Cardiac fibroblast (primary cell): ENCODE measurements around the gene UNC5A.

Source experiments
- DNase-seq, 2 donors: peaks; one replicate each; pipeline versions ENCODE4 v3.0.0 to v3.0.0-alpha.2; 2010; ENCODE audit warnings: low read depth in 2 of 2
- H3K4me3 ChIP-seq, 2 donors: replicated peaks in 1 of 2; 1 replicate in 1 of 2; 2 replicates in 1 of 2; pipeline ENCODE4 v1.5.1; 2011; ENCODE audit warnings: low read depth in 2 of 2, low read length in 2 of 2, mild to moderate bottlenecking in 2 of 2, moderate library complexity in 1 of 2
- TF ChIP-seq, protein P1 (sequence below): IDR thresholded peaks from one replicate; pipeline ENCODE4 v1.5.1; 2011; ENCODE audit warnings: low read depth, mild to moderate bottlenecking, low read length, inconsistent platforms

UNC5A gene

DNA sequence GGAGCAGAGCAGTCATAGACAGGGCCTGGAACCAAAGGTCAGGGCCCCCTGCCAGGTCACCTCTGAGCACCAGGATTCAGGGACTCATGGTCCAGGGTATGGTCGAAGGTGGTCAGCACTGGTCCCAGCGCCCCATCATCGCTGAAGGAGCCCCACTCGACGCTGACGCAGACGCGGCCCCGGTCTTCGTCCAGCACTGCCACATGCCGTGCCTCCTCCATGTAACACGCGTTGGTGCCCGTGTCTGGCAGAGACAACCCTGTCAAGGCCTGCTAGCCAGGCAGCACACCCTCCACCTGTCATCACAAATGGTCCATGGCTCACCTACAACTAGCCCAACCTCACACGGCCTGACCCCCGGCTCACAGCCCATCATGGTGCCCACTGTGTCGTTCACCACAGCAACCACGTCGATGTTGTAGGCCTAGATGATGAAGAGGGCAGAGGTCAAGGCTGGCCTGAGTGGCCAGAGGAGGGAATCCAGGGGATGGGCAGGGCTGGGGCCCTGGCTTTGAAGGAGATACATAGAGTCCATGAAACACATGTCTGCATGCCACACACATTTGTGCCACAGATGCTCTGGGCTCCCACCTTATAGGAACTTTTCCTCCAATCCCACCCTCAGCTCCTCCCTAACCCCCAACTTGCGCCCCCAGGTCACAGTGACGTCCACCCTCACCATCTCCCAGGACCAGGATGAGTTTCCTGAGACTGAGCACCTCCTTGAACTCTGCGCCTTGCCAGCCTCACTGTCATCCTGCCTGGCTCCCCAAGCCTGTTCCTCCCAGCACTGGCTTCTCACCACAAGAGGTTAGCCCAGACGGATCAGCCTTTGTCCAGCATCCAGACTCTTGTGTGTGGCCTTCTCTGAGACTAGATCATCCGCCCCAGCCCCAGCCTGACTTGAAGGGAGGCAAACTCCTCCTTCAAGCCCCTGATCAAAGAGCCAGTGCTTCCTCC lies 79.2 kb downstream of the UNC5A start:
- TF ChIP-seq, protein P1, sequence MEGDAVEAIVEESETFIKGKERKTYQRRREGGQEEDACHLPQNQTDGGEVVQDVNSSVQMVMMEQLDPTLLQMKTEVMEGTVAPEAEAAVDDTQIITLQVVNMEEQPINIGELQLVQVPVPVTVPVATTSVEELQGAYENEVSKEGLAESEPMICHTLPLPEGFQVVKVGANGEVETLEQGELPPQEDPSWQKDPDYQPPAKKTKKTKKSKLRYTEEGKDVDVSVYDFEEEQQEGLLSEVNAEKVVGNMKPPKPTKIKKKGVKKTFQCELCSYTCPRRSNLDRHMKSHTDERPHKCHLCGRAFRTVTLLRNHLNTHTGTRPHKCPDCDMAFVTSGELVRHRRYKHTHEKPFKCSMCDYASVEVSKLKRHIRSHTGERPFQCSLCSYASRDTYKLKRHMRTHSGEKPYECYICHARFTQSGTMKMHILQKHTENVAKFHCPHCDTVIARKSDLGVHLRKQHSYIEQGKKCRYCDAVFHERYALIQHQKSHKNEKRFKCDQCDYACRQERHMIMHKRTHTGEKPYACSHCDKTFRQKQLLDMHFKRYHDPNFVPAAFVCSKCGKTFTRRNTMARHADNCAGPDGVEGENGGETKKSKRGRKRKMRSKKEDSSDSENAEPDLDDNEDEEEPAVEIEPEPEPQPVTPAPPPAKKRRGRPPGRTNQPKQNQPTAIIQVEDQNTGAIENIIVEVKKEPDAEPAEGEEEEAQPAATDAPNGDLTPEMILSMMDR, result no peak
- no peak for DNase-seq
- no peak overlapping the region for H3K4me3 ChIP-seq

- TF ChIP-seq, protein P1, result no peak
- no peak overlapping the region for H3K4me3 ChIP-seq
- DNase-seq, result no peak
These were observed 80.3 kb downstream of the UNC5A start for GRCh38 chr5:176890455-176891330.

DNA sequence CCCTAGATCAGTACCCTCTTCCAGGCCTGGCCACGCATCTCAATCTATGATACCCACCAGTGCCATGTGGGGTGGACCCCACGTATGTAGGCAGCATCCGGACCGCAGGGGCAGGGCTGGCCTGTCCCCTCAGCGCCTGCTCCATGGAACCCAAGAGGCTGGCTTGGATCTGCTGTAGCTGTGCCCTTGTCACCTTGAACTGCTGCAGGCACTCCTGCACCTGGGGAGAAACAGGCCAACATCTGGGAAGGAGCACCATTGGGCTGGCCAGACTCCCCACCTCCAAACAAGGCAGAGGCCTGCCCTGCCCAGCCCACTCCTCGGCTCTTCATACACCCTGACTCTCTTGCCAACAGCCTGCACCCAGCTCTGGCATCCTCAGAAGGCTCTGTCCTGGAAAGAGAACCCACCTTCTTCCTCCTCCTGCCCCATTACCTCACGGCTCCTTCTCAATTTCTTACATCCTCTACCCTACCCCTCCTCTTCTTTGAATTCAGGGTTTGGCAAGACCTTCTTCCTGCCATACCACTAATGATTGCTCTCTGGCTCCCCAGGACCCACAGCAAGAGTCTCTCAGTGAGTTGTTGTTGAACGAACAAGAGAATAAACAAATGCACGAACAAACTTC lies 81.1 kb downstream of the UNC5A start:
- TF ChIP-seq, protein P1, result no peak
- DNase-seq, result no peak
- H3K4me3 ChIP-seq, result no peak overlapping the region

- TF ChIP-seq, protein P1, result no peak
- no peak for DNase-seq
- H3K4me3 ChIP-seq, result no peak overlapping the region
These were observed 82.3 kb downstream of the UNC5A start for GRCh38 chr5:176892663-176893062.

GRCh38 chr5:176894298-176894697 lies 83.9 kb downstream of the UNC5A start:
- H3K4me3 ChIP-seq, result no peak overlapping the region
- TF ChIP-seq, protein P1, result no peak
- no peak for DNase-seq

DNA sequence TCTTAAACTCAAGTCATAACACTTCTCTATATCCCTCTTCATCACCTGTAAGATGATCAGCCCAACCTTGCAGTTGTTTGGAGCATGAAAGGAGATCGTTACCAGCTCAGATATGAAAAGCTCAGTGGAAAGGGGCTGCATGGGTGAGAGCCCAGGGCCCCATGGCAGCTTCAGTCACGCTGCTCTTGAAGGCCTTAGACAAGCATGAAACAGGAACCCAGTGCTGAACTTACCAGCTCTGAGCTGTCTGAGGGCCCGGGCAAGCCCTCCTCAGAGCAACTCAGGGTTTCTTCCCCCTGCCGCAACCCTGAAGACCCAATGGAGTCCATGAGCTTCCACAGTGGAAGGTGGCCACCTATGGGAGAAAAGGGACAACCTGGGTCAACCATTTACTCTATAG lies 85.5 kb downstream of the UNC5A start:
- TF ChIP-seq, protein P1, result no peak
- no peak for DNase-seq
- H3K4me3 ChIP-seq, result no peak overlapping the region
